Astrocyte of the spinal cord (primary cell): ENCODE measurements around the gene PSD2.
A peak's percentile ranks its signal among the peaks of the same experiment; 100 is the strongest.

Source experiments
- DNase-seq: peaks from one replicate; pipeline ENCODE4 v3.0.0; 2011; ENCODE audit warnings: low read depth, low spot score
- H3K4me3 ChIP-seq: 2 replicates; pipeline ENCODE4 v1.5.1; 2011; ENCODE audit warnings: low read depth, mild to moderate bottlenecking, low read length, moderate library complexity
- CTCF ChIP-seq: IDR thresholded peaks from 2 replicates; pipeline ENCODE4 v1.5.1; 2012; ENCODE audit warnings: low read depth, mild to moderate bottlenecking, low read length, inconsistent platforms
- in situ Hi-C: cut with HindIII; loops from 2 replicates; pipeline ENCODE4 v1.10.0; 2017; ENCODE audit warnings: low sequenced_read_pairs

PSD2 gene

GRCh38 chr5:139795074-139796001 lies at the start of gene PSD2:
Gene PSD2 (plus strand): TSS chr5:139795808. CDS start chr5:139809441, 13,633 bp downstream.
- in situ Hi-C loops, result no loop called here
- no peak within 1 kb of the TSS for H3K4me3 ChIP-seq
- TF ChIP-seq CTCF, result no peak
- no peak for DNase-seq

- in situ Hi-C loops, result no loop called here
- peak; percentile 48 for DNase-seq
Measured at GRCh38 chr5:139746691-139747582, 48.7 kb upstream of the PSD2 start.

GRCh38 chr5:139747583-139748504 lies 47.8 kb upstream of the PSD2 start:
- DNase-seq, result peak; percentile 61
- H3K4me3 ChIP-seq, result peak overlapping the region; percentile 26
- in situ Hi-C loops, result no loop called here
- no peak for TF ChIP-seq CTCF

More at GRCh38 chr5:139746691-139747582, 48.7 kb upstream of the PSD2 start:
- no peak for TF ChIP-seq CTCF
- peak overlapping the region; percentile 26 for H3K4me3 ChIP-seq

GRCh38 chr5:139748505-139748826 lies 47.1 kb upstream of the PSD2 start:
- DNase-seq, result no peak
- in situ Hi-C loops, result no loop called here
- TF ChIP-seq CTCF, result no peak
- no peak overlapping the region for H3K4me3 ChIP-seq

DNA sequence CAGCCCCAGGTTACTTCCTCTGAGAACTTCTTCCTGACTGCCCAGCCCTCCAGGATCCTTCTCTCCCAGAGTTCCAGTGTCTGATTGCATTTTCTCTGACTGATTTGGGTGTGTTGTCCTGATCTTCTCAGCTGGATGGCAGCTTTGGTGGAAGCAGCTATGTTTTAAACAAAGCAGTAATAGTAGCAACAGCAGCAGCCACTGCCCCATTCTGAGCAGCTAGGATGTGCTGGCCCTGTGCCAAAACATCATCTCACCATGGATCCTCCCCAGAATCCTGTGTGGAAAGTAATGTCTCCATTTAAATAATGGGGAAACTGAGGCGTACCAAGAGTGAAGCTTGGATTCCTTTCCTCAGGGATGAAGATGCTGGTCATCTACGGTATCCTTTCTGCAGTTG lies 46.4 kb upstream of the PSD2 start:
- DNase-seq, result peak; percentile 48
- in situ Hi-C loops, result no loop called here
- H3K4me3 ChIP-seq, result no peak overlapping the region
- no peak for TF ChIP-seq CTCF
